Neural progenitor cell (in vitro differentiated cells): Measurements from ENCODE around the gene EPHB2.

Experiments used
- EZH2phosphoT487 ChIP-seq: fragments of 200-600 bp; sonication (generic); IDR thresholded peaks from 2 replicates; pipeline ENCODE4 v1.6.1; 2017; ENCODE audit warnings: antibody characterized with exemption
- TF ChIP-seq, protein P1 (sequence below): fragments of 200-600 bp; sonication (generic); IDR thresholded peaks from 2 replicates; pipeline ENCODE4 v1.5.1; 2017; ENCODE audit warnings: antibody characterized with exemption, mild to moderate bottlenecking

DNA sequence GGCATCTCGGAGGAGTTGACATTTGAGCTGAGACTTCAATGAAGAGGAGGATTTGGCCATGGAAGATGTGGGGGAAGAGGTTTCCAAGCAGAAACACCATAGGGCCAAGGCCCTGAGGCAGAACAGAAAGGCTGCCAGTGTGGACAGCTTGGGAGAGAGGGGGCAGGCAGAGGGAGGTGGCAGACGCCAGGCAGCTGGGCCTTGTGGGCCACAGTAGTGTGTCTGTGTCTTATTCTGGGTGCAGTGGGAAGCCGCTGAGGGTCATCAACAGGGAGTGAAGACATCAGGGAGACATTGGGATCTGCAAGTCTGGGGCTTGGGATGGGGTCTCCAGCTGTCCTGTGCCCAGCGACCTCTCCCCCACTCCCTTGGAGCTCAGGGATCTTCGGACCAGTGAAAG, 165.2 kb downstream of the EPHB2 start:
- TF ChIP-seq, protein P1, sequence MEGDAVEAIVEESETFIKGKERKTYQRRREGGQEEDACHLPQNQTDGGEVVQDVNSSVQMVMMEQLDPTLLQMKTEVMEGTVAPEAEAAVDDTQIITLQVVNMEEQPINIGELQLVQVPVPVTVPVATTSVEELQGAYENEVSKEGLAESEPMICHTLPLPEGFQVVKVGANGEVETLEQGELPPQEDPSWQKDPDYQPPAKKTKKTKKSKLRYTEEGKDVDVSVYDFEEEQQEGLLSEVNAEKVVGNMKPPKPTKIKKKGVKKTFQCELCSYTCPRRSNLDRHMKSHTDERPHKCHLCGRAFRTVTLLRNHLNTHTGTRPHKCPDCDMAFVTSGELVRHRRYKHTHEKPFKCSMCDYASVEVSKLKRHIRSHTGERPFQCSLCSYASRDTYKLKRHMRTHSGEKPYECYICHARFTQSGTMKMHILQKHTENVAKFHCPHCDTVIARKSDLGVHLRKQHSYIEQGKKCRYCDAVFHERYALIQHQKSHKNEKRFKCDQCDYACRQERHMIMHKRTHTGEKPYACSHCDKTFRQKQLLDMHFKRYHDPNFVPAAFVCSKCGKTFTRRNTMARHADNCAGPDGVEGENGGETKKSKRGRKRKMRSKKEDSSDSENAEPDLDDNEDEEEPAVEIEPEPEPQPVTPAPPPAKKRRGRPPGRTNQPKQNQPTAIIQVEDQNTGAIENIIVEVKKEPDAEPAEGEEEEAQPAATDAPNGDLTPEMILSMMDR: no peak
- TF ChIP-seq EZH2phosphoT487: no peak
